ENCODE measurements around the gene PIP5K1B. TPM values are rescaled to one million over a fixed set of nuclear protein-coding genes. Genes with fewer than 3 reads are reported as not detected.

The PIP5K1B gene
- total RNA-seq, 6 experiments from 2014 or later = not detected

GRCh38 chr9:69014013-69014412 lies 309.0 kb downstream of the PIP5K1B start, which contains the start of gene PRKACG:
TSS of gene PRKACG (minus strand) at chr9:69014113. CDS start at chr9:69014092, 21 bp downstream.
- no peaks in the 10 kb centered on the region for H3K36me3 Mint-ChIP-seq (ENCODE audit: low read depth)
- no peak for DNase-seq
- no peak for TF ChIP-seq CTCF (IDR thresholded peaks at IDR 0.05)
- H3K27me3 Mint-ChIP-seq (ENCODE audit: insufficient read depth) = peaks cover 19% of the 10 kb centered on the region; the same call in 1 of the 2 replicates
- H3K4me3 Mint-ChIP-seq = no peak within 1 kb of the TSS
- H3K27ac Mint-ChIP-seq = no peak within 1 kb of the TSS
- H3K4me1 Mint-ChIP-seq (ENCODE audit: low read depth) = no peaks in the 10 kb centered on the region
- no peaks in the 10 kb centered on the region for H3K9me3 Mint-ChIP-seq

GRCh38 chr9:69016191-69017096 lies 311.4 kb downstream of the PIP5K1B start:
- Mint-ChIP-seq H3K9me3 (no peaks in the 10 kb centered on the region), H3K36me3 (ENCODE audit: low read depth) (no peaks in the 10 kb centered on the region), H3K4me3 (no peak overlapping the region), H3K27me3 (ENCODE audit: insufficient read depth) (peaks cover 16% of the 10 kb centered on the region), H3K4me1 (ENCODE audit: low read depth) (no peaks in the 10 kb centered on the region), H3K27ac (no peak overlapping the region)
- DNase-seq = no peak
- no peak for TF ChIP-seq CTCF (IDR thresholded peaks at IDR 0.05)

- Mint-ChIP-seq H3K27ac (no peak overlapping the region), H3K4me1 (ENCODE audit: low read depth) (no peaks in the 10 kb centered on the region; the same call in 1 of the 2 replicates), H3K36me3 (ENCODE audit: low read depth) (no peaks in the 10 kb centered on the region), H3K9me3 (no peaks in the 10 kb centered on the region), H3K4me3 (no peak overlapping the region), H3K27me3 (ENCODE audit: insufficient read depth) (peaks cover 21% of the 10 kb centered on the region)
- no peak for DNase-seq
- no peak for TF ChIP-seq CTCF (IDR thresholded peaks at IDR 0.05)
Observed at GRCh38 chr9:69018737-69019136, 313.7 kb downstream of the PIP5K1B start.

- Mint-ChIP-seq H3K36me3 (ENCODE audit: low read depth) (no peaks in the 10 kb centered on the region), H3K4me3 (no peak overlapping the region), H3K4me1 (ENCODE audit: low read depth) (no peaks in the 10 kb centered on the region; the same call in 1 of the 2 replicates), H3K9me3 (no peaks in the 10 kb centered on the region), H3K27me3 (ENCODE audit: insufficient read depth) (peaks cover 20% of the 10 kb centered on the region), H3K27ac (no peak overlapping the region)
- no peak for TF ChIP-seq CTCF (IDR thresholded peaks at IDR 0.05)
- no peak for DNase-seq
Observed at GRCh38 chr9:69019808-69020207, 314.8 kb downstream of the PIP5K1B start.

GRCh38 chr9:69020301-69021145 lies 315.5 kb downstream of the PIP5K1B start:
- H3K9me3 Mint-ChIP-seq = no peaks in the 10 kb centered on the region

More at GRCh38 chr9:69020301-69021145, 315.5 kb downstream of the PIP5K1B start:
- no peak for TF ChIP-seq CTCF (IDR thresholded peaks at IDR 0.05)
- Mint-ChIP-seq H3K4me1 (ENCODE audit: low read depth) (no peaks in the 10 kb centered on the region; the same call in 1 of the 2 replicates), H3K4me3 (no peak overlapping the region), H3K27ac (no peak overlapping the region), H3K27me3 (ENCODE audit: insufficient read depth) (peaks cover 20% of the 10 kb centered on the region), H3K36me3 (ENCODE audit: low read depth) (no peaks in the 10 kb centered on the region)
- DNase-seq = no peak

All from HFFc6 (cell line).